Neuronal stem cell (in vitro differentiated cells): ENCODE measurements around the gene LIN54.

ENCODE experiments used
- DNase-seq: peaks from one replicate; pipeline ENCODE4 v3.0.0-alpha.2; 2013; ENCODE audit warnings: low spot score
- H2AFZ ChIP-seq: one replicate; pipeline ENCODE4 v1.6.1; 2013; ENCODE audit warnings: mild to moderate bottlenecking, low read length, inconsistent platforms
- H2AK5ac ChIP-seq: 2 replicates; pipeline ENCODE4 v1.6.1; 2013; ENCODE audit warnings: low read depth, mild to moderate bottlenecking, inconsistent platforms, low read length, moderate library complexity, mixed read lengths
- H2BK120ac ChIP-seq: 2 replicates; pipeline ENCODE4 v1.6.1; 2013; ENCODE audit warnings: low read depth, mild to moderate bottlenecking, inconsistent platforms, low read length, moderate library complexity, mixed read lengths
- H2BK12ac ChIP-seq: one replicate; pipeline ENCODE4 v1.6.1; 2013; ENCODE audit warnings: low read length, inconsistent platforms
- H2BK15ac ChIP-seq: 2 replicates; pipeline ENCODE4 v1.6.1; 2013; ENCODE audit warnings: mild to moderate bottlenecking, low read length, inconsistent platforms, mixed read lengths
- H2BK5ac ChIP-seq: one replicate; pipeline ENCODE4 v1.6.1; 2013; ENCODE audit warnings: inconsistent platforms, mild to moderate bottlenecking, low read length, moderate library complexity
- H3K14ac ChIP-seq: one replicate; pipeline ENCODE4 v1.6.1; 2013; ENCODE audit warnings: low read length, inconsistent platforms
- H3K18ac ChIP-seq: 2 replicates; pipeline ENCODE4 v1.6.1; 2013; ENCODE audit warnings: low read length, inconsistent platforms
- H3K23ac ChIP-seq: 2 replicates; pipeline ENCODE4 v1.6.1; 2013; ENCODE audit warnings: low read depth, mild to moderate bottlenecking, mixed read lengths, low read length, inconsistent platforms; ENCODE audit not compliant: poor library complexity
- H3K27ac ChIP-seq: replicated peaks from 3 replicates; pipeline ENCODE4 v1.5.1; 2013; ENCODE audit warnings: low read length, inconsistent platforms
- H3K27me3 ChIP-seq, 3 experiments: 2 replicates each; pipeline ENCODE4 v1.6.1; 2013; ENCODE audit warnings: low read length in 3 of 3, mild to moderate bottlenecking in 2 of 3, inconsistent platforms in 1 of 3, low read depth in 1 of 3, mixed read lengths in 1 of 3, moderate library complexity in 1 of 3; ENCODE audit not compliant: control insufficient read depth in 3 of 3, insufficient read depth in 3 of 3
- H3K36me3 ChIP-seq, 2 donors: replicated peaks in 1 of 2; 2 replicates each; pipeline ENCODE4 v1.6.1; 2013; ENCODE audit warnings: low read length in 2 of 2; ENCODE audit not compliant: control insufficient read depth in 2 of 2, insufficient read depth in 2 of 2
- H3K4ac ChIP-seq: 2 replicates; pipeline ENCODE4 v1.6.1; 2013; ENCODE audit warnings: inconsistent platforms, mild to moderate bottlenecking, low read length, moderate library complexity
- H3K4me1 ChIP-seq, 2 donors: 1 replicate in 1 of 2; 2 replicates in 1 of 2; pipeline ENCODE4 v1.6.1; 2013; ENCODE audit warnings: low read length in 2 of 2, low read depth in 1 of 2; ENCODE audit not compliant: control insufficient read depth in 2 of 2, insufficient read depth in 1 of 2
- H3K4me2 ChIP-seq: one replicate; pipeline ENCODE4 v1.6.1; 2013; ENCODE audit warnings: mild to moderate bottlenecking, low read length, inconsistent platforms; ENCODE audit not compliant: insufficient read depth, poor library complexity, severe bottlenecking
- H3K4me3 ChIP-seq, 2 donors: 2 replicates each; pipeline ENCODE4 v1.5.1; 2013; ENCODE audit warnings: low read length in 2 of 2, mild to moderate bottlenecking in 2 of 2, inconsistent platforms in 1 of 2, moderate library complexity in 1 of 2
- H3K79me1 ChIP-seq: one replicate; pipeline ENCODE4 v1.6.1; 2013; ENCODE audit warnings: low read depth, mild to moderate bottlenecking, inconsistent platforms, low read length, moderate library complexity
- H3K9ac ChIP-seq: one replicate; pipeline ENCODE4 v1.6.1; 2013; ENCODE audit warnings: mild to moderate bottlenecking, low read depth, low read length, inconsistent platforms; ENCODE audit not compliant: poor library complexity
- H3K9me3 ChIP-seq, 2 donors: replicated peaks in 1 of 2; 2 replicates each; pipeline versions ENCODE3 to v1.6.1; 2013; ENCODE audit warnings: low read length in 2 of 2, mild to moderate bottlenecking in 2 of 2, inconsistent platforms in 1 of 2, low read depth in 1 of 2, mixed read lengths in 1 of 2, moderate library complexity in 1 of 2; ENCODE audit not compliant: control insufficient read depth in 2 of 2, insufficient read depth in 1 of 2
- H4K8ac ChIP-seq: one replicate; pipeline ENCODE4 v1.6.1; 2013; ENCODE audit warnings: low read depth, mild to moderate bottlenecking, inconsistent platforms, low read length, moderate library complexity
- H4K91ac ChIP-seq: one replicate; pipeline ENCODE4 v1.6.1; 2013; ENCODE audit warnings: low read length, low read depth, mild to moderate bottlenecking, inconsistent platforms; ENCODE audit not compliant: poor library complexity
- WGBS, 2 donors: extraction: QIAGEN DNeasy Blood & Tissue Kit; methylation state at CpG; one replicate each; pipeline ENCODE4 v1.1.7; 2013; ENCODE audit warnings: missing lambda C conversion rate in 2 of 2, mixed read lengths in 1 of 2; ENCODE audit not compliant: insufficient read length in 2 of 2, insufficient replicate concordance in 1 of 2; ENCODE audit errors: extremely low coverage in 2 of 2; 5-methylcytosine and 5-hydroxymethylcytosine counted together

Gene LIN54

GRCh38 chr4:82948647-82949204, 61.9 kb downstream of the LIN54 start:
- H3K9ac ChIP-seq, result no peak overlapping the region
- H3K27ac ChIP-seq, result no peak overlapping the region

DNA sequence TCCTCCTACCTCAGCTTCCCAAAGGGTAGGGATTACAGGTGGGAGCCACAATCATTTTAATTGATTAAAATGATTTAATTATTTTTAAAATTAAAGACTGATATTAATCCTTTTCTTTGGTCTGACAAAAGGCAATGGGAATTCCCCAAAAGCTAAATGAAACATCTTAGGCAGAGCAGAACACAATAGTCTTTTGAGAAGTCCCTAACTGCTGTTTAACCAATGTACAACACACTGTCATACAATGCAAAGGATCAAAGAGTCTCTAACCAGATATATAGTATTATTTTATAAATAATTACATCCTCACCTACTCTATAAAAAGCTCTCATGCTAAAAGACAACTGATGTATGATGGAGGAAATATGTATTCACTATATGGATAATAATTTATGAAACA, 63.1 kb downstream of the LIN54 start:
- no peak for DNase-seq
- H3K27me3 ChIP-seq, result no peaks in the 10 kb centered on the region

More at GRCh38 chr4:82948647-82949204, 61.9 kb downstream of the LIN54 start:
- no peak overlapping the region for H3K4me3 ChIP-seq
- H3K79me1 ChIP-seq, result no peaks in the 10 kb centered on the region
- H3K9me3 ChIP-seq, result no peaks in the 10 kb centered on the region
- no CpG with 5 or more reads among the region's 1 CpG for WGBS, 2 donors
- H2BK120ac ChIP-seq, result no peak overlapping the region
- H3K4me2 ChIP-seq, result no peak overlapping the region
- no peaks in the 10 kb centered on the region for H3K4me1 ChIP-seq
- H2BK12ac ChIP-seq, result no peak overlapping the region
- H3K27me3 ChIP-seq, result no peaks in the 10 kb centered on the region
- no peak overlapping the region for H4K8ac ChIP-seq
- no peak for DNase-seq
- no peak overlapping the region for H2BK15ac ChIP-seq
- H3K36me3 ChIP-seq, result peaks cover 0 to 29% of the 10 kb centered on the region in 2 donors
- H3K18ac ChIP-seq, result no peak overlapping the region
- H2AFZ ChIP-seq, result no peak overlapping the region
- H2BK5ac ChIP-seq, result no peak overlapping the region
- H4K91ac ChIP-seq, result no peak overlapping the region
- no peak overlapping the region for H3K14ac ChIP-seq
- no peak overlapping the region for H2AK5ac ChIP-seq
- H3K4ac ChIP-seq, result no peak overlapping the region
- no peak overlapping the region for H3K23ac ChIP-seq

DNA sequence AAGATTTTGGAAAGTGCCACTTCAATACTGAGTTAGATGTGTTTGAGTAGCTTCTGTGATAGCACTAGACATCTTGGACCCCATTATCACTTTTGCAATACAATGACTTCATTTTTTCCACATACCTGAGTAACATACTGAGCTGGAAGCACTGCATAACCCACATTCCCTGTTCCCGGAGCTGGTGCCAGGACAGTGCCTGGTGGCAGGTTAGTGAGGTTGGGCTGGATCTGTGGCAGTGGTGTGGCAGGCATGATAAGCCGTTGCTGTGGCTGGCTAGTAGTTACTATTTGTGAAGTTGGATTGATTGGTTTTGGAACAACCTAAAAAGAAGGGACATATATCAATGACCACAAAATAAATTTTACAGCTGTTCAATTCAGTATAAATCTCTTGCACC, 71.2 kb downstream of the LIN54 start:
- Histone ChIP-seq H2AK5ac (no peak overlapping the region), H3K27ac (no peak overlapping the region), H3K14ac (no peak overlapping the region), H2AFZ (no peak overlapping the region), H3K23ac (no peak overlapping the region), H3K9ac (no peak overlapping the region), H4K8ac (no peak overlapping the region), H2BK120ac (no peak overlapping the region), H3K36me3 (peaks cover 6 to 87% of the 10 kb centered on the region in 2 donors), H2BK15ac (no peak overlapping the region), H3K9me3 (no peaks in the 10 kb centered on the region), H3K4me2 (no peak overlapping the region), H4K91ac (no peak overlapping the region), H3K79me1 (no peaks in the 10 kb centered on the region), H3K18ac (no peak overlapping the region), H2BK12ac (no peak overlapping the region), H2BK5ac (no peak overlapping the region), H3K27me3 (no peaks in the 10 kb centered on the region), H3K4me3 (no peak overlapping the region), H3K4me1 (no peaks in the 10 kb centered on the region), H3K4ac (no peak overlapping the region)
- DNase-seq, result no peak
- WGBS, 2 donors, result no CpG with 5 or more reads among the region's 2 CpGs

More for the DNA sequence above, 63.1 kb downstream of the LIN54 start:
- Histone ChIP-seq H3K4me3 (no peak overlapping the region), H3K9me3 (no peaks in the 10 kb centered on the region), H3K23ac (no peak overlapping the region), H3K27ac (no peak overlapping the region), H2BK12ac (no peak overlapping the region), H3K18ac (no peak overlapping the region), H3K4me1 (no peaks in the 10 kb centered on the region), H2BK15ac (no peak overlapping the region), H3K36me3 (peaks cover 2 to 28% of the 10 kb centered on the region in 2 donors), H4K8ac (no peak overlapping the region), H3K14ac (no peak overlapping the region), H4K91ac (no peak overlapping the region), H3K4me2 (no peak overlapping the region), H2BK120ac (no peak overlapping the region), H3K4ac (no peak overlapping the region), H3K79me1 (no peaks in the 10 kb centered on the region), H2AK5ac (no peak overlapping the region), H2BK5ac (no peak overlapping the region), H3K9ac (no peak overlapping the region), H2AFZ (no peak overlapping the region)

DNA sequence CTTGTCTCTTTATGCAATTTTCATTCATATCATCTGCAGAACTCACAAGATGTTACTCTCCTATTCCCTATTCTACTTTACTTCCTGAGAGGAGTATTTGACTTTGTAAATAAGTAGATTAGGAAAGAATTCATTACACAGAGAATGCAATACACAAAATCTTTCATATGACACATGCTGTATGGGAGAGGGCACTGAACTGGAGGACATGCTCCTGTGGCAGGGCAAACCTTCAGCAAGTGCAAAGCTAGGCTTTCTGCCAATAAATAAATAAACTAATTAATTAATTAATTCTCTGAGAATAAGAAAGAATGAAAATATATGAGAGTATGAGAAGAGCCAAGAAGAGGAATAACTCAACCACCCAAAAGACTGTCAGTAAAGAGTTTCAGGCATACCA, 76.2 kb downstream of the LIN54 start:
- Histone ChIP-seq H3K23ac (no peak overlapping the region), H2BK5ac (no peak overlapping the region), H3K27me3 (no peaks in the 10 kb centered on the region), H3K9me3 (no peaks in the 10 kb centered on the region), H3K4me3 (no peak overlapping the region), H3K14ac (no peak overlapping the region), H3K4ac (no peak overlapping the region), H3K9ac (no peak overlapping the region), H3K27ac (no peak overlapping the region), H2AK5ac (no peak overlapping the region), H3K36me3 (peaks cover 3 to 82% of the 10 kb centered on the region in 2 donors), H2BK120ac (no peak overlapping the region), H2AFZ (no peak overlapping the region), H2BK15ac (no peak overlapping the region), H4K8ac (no peak overlapping the region), H2BK12ac (no peak overlapping the region), H4K91ac (no peak overlapping the region), H3K79me1 (no peaks in the 10 kb centered on the region), H3K18ac (no peak overlapping the region), H3K4me2 (no peak overlapping the region), H3K4me1 (no peaks in the 10 kb centered on the region)
- DNase-seq, result no peak
